ES-I3 (cell line): ENCODE data around the gene MICAL2.

Experiments
- H3K36me3 ChIP-seq: 2 replicates; pipeline ENCODE4 v1.6.1; 2013; ENCODE audit warnings: mild to moderate bottlenecking, low read length, control low read depth, moderate library complexity; ENCODE audit not compliant: insufficient read depth
- H3K4me1 ChIP-seq: 2 replicates; pipeline ENCODE4 v1.6.1; 2013; ENCODE audit warnings: mild to moderate bottlenecking, control low read depth, low read length; ENCODE audit not compliant: insufficient read depth
- H3K9ac ChIP-seq: 2 replicates; pipeline ENCODE4 v1.6.1; 2013; ENCODE audit warnings: low read depth, mild to moderate bottlenecking, low read length, moderate library complexity
- H3K9me3 ChIP-seq: 2 replicates; pipeline ENCODE4 v1.6.1; 2013; ENCODE audit warnings: mild to moderate bottlenecking, low read length, moderate library complexity; ENCODE audit not compliant: control insufficient read depth, insufficient read depth

The MICAL2 gene, protein sequence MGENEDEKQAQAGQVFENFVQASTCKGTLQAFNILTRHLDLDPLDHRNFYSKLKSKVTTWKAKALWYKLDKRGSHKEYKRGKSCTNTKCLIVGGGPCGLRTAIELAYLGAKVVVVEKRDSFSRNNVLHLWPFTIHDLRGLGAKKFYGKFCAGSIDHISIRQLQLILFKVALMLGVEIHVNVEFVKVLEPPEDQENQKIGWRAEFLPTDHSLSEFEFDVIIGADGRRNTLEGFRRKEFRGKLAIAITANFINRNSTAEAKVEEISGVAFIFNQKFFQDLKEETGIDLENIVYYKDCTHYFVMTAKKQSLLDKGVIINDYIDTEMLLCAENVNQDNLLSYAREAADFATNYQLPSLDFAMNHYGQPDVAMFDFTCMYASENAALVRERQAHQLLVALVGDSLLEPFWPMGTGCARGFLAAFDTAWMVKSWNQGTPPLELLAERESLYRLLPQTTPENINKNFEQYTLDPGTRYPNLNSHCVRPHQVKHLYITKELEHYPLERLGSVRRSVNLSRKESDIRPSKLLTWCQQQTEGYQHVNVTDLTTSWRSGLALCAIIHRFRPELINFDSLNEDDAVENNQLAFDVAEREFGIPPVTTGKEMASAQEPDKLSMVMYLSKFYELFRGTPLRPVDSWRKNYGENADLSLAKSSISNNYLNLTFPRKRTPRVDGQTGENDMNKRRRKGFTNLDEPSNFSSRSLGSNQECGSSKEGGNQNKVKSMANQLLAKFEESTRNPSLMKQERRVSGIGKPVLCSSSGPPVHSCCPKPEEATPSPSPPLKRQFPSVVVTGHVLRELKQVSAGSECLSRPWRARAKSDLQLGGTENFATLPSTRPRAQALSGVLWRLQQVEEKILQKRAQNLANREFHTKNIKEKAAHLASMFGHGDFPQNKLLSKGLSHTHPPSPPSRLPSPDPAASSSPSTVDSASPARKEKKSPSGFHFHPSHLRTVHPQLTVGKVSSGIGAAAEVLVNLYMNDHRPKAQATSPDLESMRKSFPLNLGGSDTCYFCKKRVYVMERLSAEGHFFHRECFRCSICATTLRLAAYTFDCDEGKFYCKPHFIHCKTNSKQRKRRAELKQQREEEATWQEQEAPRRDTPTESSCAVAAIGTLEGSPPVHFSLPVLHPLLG

DNA sequence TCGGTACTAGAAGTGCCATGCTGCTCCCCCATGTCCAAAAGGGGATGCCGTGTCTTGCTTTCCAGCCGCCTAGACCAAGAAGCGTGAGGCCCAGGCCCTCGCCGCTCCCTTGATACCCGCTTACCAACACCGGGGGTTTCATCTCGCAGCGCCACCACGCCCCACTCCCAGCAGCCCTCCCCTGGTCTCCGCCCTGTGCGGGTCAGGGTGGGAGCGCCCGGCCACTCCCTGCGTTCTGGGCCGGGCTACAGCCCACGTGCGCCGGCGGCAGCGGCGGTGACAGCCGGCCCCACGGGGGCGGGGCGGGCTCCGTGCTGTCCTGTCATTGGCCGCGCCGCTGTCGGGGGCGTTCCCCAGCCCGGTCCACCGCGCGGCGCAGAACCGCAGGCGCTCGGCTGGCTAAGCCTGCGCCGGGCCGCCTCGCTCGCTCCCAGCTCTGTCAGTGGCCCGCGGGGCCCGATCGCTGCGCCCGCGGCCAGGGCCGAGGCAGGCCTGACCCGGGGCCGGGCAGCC is at the start of gene MICAL2:
MICAL2 (plus strand) TSS at position 390 of the 513 bp plus-strand sequence. CDS start 51,566 bp downstream, outside the sequence.
- Histone ChIP-seq H3K4me1 (no peaks in the 10 kb centered on the region), H3K9me3 (no peaks in the 10 kb centered on the region), H3K36me3 (peaks cover 2% of the 10 kb centered on the region; the same call in 1 of the 2 replicates), H3K9ac (peak within 1 kb of the TSS; percentile 48; the same call in 1 of the 2 replicates)

GRCh38 chr11:12061851-12062560 is 48.4 kb upstream of the MICAL2 start:
- Histone ChIP-seq H3K9me3 (no peaks in the 10 kb centered on the region; the same call in 1 of the 2 replicates), H3K9ac (no peak overlapping the region), H3K4me1 (peaks cover 14% of the 10 kb centered on the region), H3K36me3 (no peaks in the 10 kb centered on the region)

DNA sequence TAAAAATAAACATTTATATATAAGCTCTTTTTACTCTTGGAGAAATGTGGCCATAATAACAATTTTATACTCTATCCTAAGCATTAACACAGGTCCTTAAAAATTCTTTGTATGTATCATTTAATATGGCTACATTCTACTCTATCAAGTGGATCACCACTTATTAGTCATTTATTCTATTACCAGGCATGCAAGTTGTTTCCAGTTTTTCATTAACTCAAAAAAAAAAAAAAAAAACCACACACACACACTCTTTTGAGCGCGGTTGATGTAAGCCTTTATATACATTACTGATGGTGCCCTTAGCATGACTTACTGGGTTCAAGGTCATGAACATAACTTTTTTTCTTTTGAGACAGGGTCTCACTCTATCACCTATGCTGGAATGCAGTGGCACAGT is 47.1 kb upstream of the MICAL2 start:
- no peak overlapping the region for H3K9ac ChIP-seq
- H3K36me3 ChIP-seq: no peaks in the 10 kb centered on the region
- peaks cover 25% of the 10 kb centered on the region for H3K4me1 ChIP-seq
- no peaks in the 10 kb centered on the region for H3K9me3 ChIP-seq

- Histone ChIP-seq H3K36me3 (no peaks in the 10 kb centered on the region), H3K4me1 (peaks cover 25% of the 10 kb centered on the region), H3K9ac (no peak overlapping the region), H3K9me3 (no peaks in the 10 kb centered on the region)
These were observed 46.0 kb upstream of the MICAL2 start for GRCh38 chr11:12064136-12064953.

DNA sequence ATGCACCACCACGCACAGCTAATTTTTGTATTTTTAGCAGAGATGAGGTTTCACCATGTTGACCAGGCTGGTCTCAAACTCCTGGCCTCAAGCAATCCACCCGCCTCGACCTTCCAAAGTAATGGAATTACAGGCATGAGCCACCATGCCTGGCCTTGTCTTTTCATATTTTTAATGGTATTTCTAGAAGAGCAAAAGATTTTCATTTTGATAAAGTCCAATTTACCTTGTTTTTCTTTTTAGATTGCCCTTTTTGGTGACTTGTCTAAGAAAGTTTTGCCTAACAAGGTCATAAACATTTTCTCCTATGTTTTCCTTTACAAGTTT is 45.5 kb upstream of the MICAL2 start:
- Histone ChIP-seq H3K36me3 (no peaks in the 10 kb centered on the region), H3K9ac (no peak overlapping the region), H3K4me1 (peaks cover 25% of the 10 kb centered on the region), H3K9me3 (no peaks in the 10 kb centered on the region)

GRCh38 chr11:12066056-12066798 is 44.2 kb upstream of the MICAL2 start:
- H3K4me1 ChIP-seq: peaks cover 25% of the 10 kb centered on the region

GRCh38 chr11:12066799-12067508 is 43.4 kb upstream of the MICAL2 start:
- Histone ChIP-seq H3K9me3 (no peaks in the 10 kb centered on the region), H3K9ac (no peak overlapping the region), H3K36me3 (no peaks in the 10 kb centered on the region), H3K4me1 (peaks cover 25% of the 10 kb centered on the region)

More at GRCh38 chr11:12066056-12066798, 44.2 kb upstream of the MICAL2 start:
- H3K9me3 ChIP-seq: no peaks in the 10 kb centered on the region
- no peaks in the 10 kb centered on the region for H3K36me3 ChIP-seq
- H3K9ac ChIP-seq: no peak overlapping the region

- no peaks in the 10 kb centered on the region for H3K36me3 ChIP-seq
- H3K9ac ChIP-seq: no peak overlapping the region
- peaks cover 25% of the 10 kb centered on the region for H3K4me1 ChIP-seq
- no peaks in the 10 kb centered on the region for H3K9me3 ChIP-seq
These were observed 42.5 kb upstream of the MICAL2 start for GRCh38 chr11:12067796-12068357.

DNA sequence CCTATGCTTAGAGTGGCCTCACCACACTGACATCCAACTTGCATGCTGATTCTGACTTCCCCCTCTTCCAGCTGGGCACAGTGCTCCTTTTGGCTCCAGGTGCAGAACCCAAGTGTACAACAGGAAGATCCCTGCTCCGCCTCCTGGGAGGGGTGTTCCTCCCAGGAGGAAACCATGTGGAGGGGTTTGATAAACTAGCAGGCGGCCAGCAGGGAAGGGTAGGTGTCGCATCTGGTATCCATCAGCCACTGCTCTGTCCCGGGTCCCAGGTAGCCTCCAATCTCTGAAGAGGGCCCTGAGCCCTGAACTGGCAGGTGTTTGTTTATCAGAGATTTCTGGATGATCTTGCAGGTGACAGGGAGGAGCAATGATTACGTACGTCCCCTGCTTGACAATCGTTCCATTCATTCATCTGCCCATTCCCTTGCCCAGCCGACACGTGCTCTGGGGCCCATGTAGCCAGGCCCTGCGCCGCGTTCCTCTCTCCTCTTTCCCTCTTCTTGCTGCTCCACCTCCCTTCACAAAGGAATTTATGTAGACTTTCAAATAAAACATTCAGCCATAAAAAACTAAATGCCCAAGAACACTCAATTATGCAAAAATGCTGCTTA is 41.2 kb upstream of the MICAL2 start:
- H3K9ac ChIP-seq: no peak overlapping the region
- H3K9me3 ChIP-seq: no peaks in the 10 kb centered on the region
- no peaks in the 10 kb centered on the region for H3K36me3 ChIP-seq
- H3K4me1 ChIP-seq: peaks cover 25% of the 10 kb centered on the region

- H3K9ac ChIP-seq: no peak overlapping the region
- H3K9me3 ChIP-seq: no peaks in the 10 kb centered on the region
- peaks cover 24% of the 10 kb centered on the region for H3K4me1 ChIP-seq
- no peaks in the 10 kb centered on the region for H3K36me3 ChIP-seq
These were observed 39.7 kb upstream of the MICAL2 start for GRCh38 chr11:12070446-12071267.

GRCh38 chr11:12071574-12071973 is 38.8 kb upstream of the MICAL2 start:
- peaks cover 15% of the 10 kb centered on the region for H3K4me1 ChIP-seq
- H3K9me3 ChIP-seq: no peaks in the 10 kb centered on the region
- no peaks in the 10 kb centered on the region for H3K36me3 ChIP-seq
- no peak overlapping the region for H3K9ac ChIP-seq
